Peyer's patch (tissue), 4 donors: ENCODE results near the gene CD81.

Experiments
- CTCF ChIP-seq, 6 experiments: fragments of 450-650 bp in 4 of 6; fragments of 200-600 bp in 2 of 6; sonication (generic) in 1 of 6; IDR thresholded peaks; one replicate each; pipeline ENCODE4 v1.5.1; 2017 to 2019; ENCODE audit warnings: antibody characterized with exemption in 6 of 6, mild to moderate bottlenecking in 3 of 6, moderate library complexity in 1 of 6
- POLR2A ChIP-seq, 2 donors: fragments of 450-650 bp; IDR thresholded peaks; one replicate each; pipeline ENCODE4 v1.5.1; 2017; ENCODE audit warnings: antibody characterized with exemption in 2 of 2, mild to moderate bottlenecking in 2 of 2, moderate library complexity in 2 of 2

DNA sequence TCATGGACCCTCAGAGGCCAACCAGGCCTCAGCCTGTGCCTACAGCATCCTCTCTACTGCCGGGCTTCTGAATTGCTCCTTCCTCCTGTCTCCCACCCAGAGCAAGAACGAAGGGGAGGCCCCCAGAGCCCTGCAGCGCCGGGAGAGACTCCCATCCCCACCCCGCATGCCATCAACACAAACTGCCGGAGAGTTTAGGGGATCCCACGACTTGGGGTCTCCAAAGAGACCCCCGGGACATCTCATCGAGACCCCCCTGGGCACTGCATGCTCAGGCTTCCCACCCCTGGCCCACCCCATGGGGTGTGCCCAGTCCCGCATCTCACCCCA lies 8.3 kb upstream of the CD81 start:
- TF ChIP-seq POLR2A (IDR thresholded peaks at IDR 0.05): no peak
- TF ChIP-seq CTCF (IDR thresholded peaks at IDR 0.05): no peak
